K562 (cell line): ENCODE data around the gene TRIM14. TPM values are rescaled to one million over a fixed set of nuclear protein-coding genes. Genes with fewer than 3 reads are reported as not detected.

ENCODE experiments used
- CCAR2 ChIP-seq: fragments of 200-400 bp; formaldehyde crosslinking; IDR thresholded peaks from 2 replicates; pipeline ENCODE4 v1.6.1; 2017; ENCODE audit warnings: mild to moderate bottlenecking, low read depth, low read length
- CREBBP ChIP-seq: IDR thresholded peaks from one replicate; pipeline ENCODE4 v1.6.1; 2012; ENCODE audit warnings: low read depth, mild to moderate bottlenecking, control low read depth, inconsistent platforms, low read length
- EZH2 ChIP-seq: IDR thresholded peaks from 2 replicates; pipeline ENCODE4 v1.6.1; 2012; ENCODE audit warnings: low read depth, mild to moderate bottlenecking, inconsistent platforms, low read length, borderline replicate concordance
- MBD2 ChIP-seq: sonication (generic); IDR thresholded peaks from 2 replicates; pipeline ENCODE4 v1.6.1; 2016; ENCODE audit warnings: low read depth, borderline replicate concordance
- MCM2 ChIP-seq: fragments of 450-650 bp; IDR thresholded peaks from 2 replicates; pipeline ENCODE4 v1.6.1; 2017; ENCODE audit warnings: low read depth, mild to moderate bottlenecking
- MCM3 ChIP-seq: fragments of 450-650 bp; IDR thresholded peaks from 2 replicates; pipeline ENCODE4 v1.6.1; 2016
- NEUROD1 ChIP-seq: fragments of 150-350 bp; IDR thresholded peaks from 2 replicates; pipeline ENCODE4 v1.6.1; 2014; ENCODE audit warnings: borderline replicate concordance, low read length, low read depth; ENCODE audit not compliant: partially characterized antibody
- NFATC3 ChIP-seq: fragments of 450-650 bp; IDR thresholded peaks from 2 replicates; pipeline ENCODE4 v1.6.1; 2017; ENCODE audit warnings: mild to moderate bottlenecking
- PBX2 ChIP-seq, 2 experiments: IDR thresholded peaks in 1 of 2; conservative IDR thresholded peaks in 1 of 2; 2 replicates each; pipeline ENCODE4 v1.6.1; 2016; ENCODE audit warnings: low read depth in 2 of 2, mild to moderate bottlenecking in 1 of 2, missing compliant biosample characterization in 1 of 2, missing genetic modification characterization in 1 of 2, moderate library complexity in 1 of 2
- PHB2 ChIP-seq: fragments of 450-650 bp; IDR thresholded peaks from 2 replicates; pipeline ENCODE4 v1.6.1; 2017; ENCODE audit warnings: low read depth
- PHTF2 ChIP-seq: fragments of 250-450 bp; sonication (Bioruptor Pico); IDR thresholded peaks from 2 replicates; pipeline ENCODE4 v1.5.0; 2021; ENCODE audit warnings: mild to moderate bottlenecking
- PML ChIP-seq: IDR thresholded peaks from 2 replicates; pipeline ENCODE4 v1.6.1; 2012; ENCODE audit warnings: low read length, inconsistent platforms
- SIX5 ChIP-seq, 2 experiments: IDR thresholded peaks; 2 replicates each; pipeline ENCODE4 v1.6.1; 2011; ENCODE audit warnings: low read length in 2 of 2, borderline replicate concordance in 1 of 2, low read depth in 1 of 2, mild to moderate bottlenecking in 1 of 2, moderate library complexity in 1 of 2; ENCODE audit not compliant: insufficient read depth in 1 of 2
- SOX6 ChIP-seq: fragments of 450-650 bp; IDR thresholded peaks from 2 replicates; pipeline ENCODE4 v1.6.1; 2014; ENCODE audit warnings: mild to moderate bottlenecking
- SRSF3 ChIP-seq: fragments of 200-400 bp; formaldehyde crosslinking; IDR thresholded peaks from 2 replicates; pipeline ENCODE4 v1.6.1; 2016; ENCODE audit warnings: mild to moderate bottlenecking, low read length, moderate library complexity; ENCODE audit not compliant: insufficient read depth
- TEAD2 ChIP-seq: fragments of 450-650 bp; IDR thresholded peaks from 2 replicates; pipeline ENCODE4 v1.6.1; 2016; ENCODE audit warnings: missing genetic modification characterization, control low read depth, missing compliant biosample characterization
- UBTF ChIP-seq, 2 experiments: IDR thresholded peaks; 2 replicates each; pipeline ENCODE4 v1.6.1; 2012; ENCODE audit warnings: improper control_type of control experiment in 2 of 2, low read depth in 2 of 2, low read length in 2 of 2, borderline replicate concordance in 1 of 2
- ZBTB17 ChIP-seq: fragments of 450-650 bp; formaldehyde crosslinking; IDR thresholded peaks from 2 replicates; pipeline ENCODE4 v1.4.0; 2020; ENCODE audit warnings: mild to moderate bottlenecking
- ZFP30 ChIP-seq: fragments of 250-450 bp; sonication (Bioruptor Pico); IDR thresholded peaks from 2 replicates; pipeline ENCODE4 v1.8.0; 2022; ENCODE audit warnings: moderate library complexity, mild to moderate bottlenecking, inconsistent platforms, borderline replicate concordance
- ZKSCAN1 ChIP-seq: fragments of 150-350 bp; IDR thresholded peaks from 2 replicates; pipeline ENCODE4 v1.6.1; 2016; ENCODE audit warnings: low read depth, low read length
- ZNF280B ChIP-seq: fragments of 250-450 bp; sonication (Bioruptor Pico); IDR thresholded peaks from 2 replicates; pipeline ENCODE4 v1.5.1; 2021; ENCODE audit warnings: mild to moderate bottlenecking
- polyA plus RNA-seq, 8 experiments: library from polyadenylated mRNA; depleted of rRNA in 4 of 8; stranded (reverse) in 5 of 8; unstranded in 3 of 8; fragments of >200 nt; fragmentation: Nextera tagmentation in 2 of 8; fragmentation: Illumina TruSeq in 1 of 8; extraction: Ambion mirVana in 2 of 8; extraction: Trizol in 1 of 8; gene quantifications; 2 replicates each; pipeline versions ENCODE4 v1.2.1 to v1.2.3, GENCODE V29; 2011 to 2014; ENCODE audit warnings: inconsistent platforms in 1 of 8, missing spikeins in 1 of 8
- total RNA-seq, 7 experiments: library from RNA; depleted of rRNA in 6 of 7; stranded (reverse); fragments of >200 nt in 6 of 7; fragmentation: Illumina TruSeq in 2 of 7; extraction: Trizol in 2 of 7; gene quantifications; 2 replicates each; pipeline versions ENCODE4 v1.2.1 to v1.2.3, GENCODE V29; 2011 to 2021; ENCODE audit warnings: low replicate concordance in 1 of 7

Gene TRIM14
- total and polyA plus RNA-seq, 9 of the 15 experiments (the other 6 are each of a cell fraction or from before 2014, with no cell fraction given): 7.6 to 41.0 (median 17.9) TPM

GRCh38 chr9:98056269-98057137, 62.5 kb downstream of the TRIM14 start, which contains the start of gene NANS (continued):
- no peak for TF ChIP-seq MBD2
- TF ChIP-seq CREBBP: no peak
- no peak for TF ChIP-seq PHB2
- TF ChIP-seq SOX6: no peak
- TF ChIP-seq SIX5 (IDR thresholded peaks at IDR 0.05; ENCODE audit: borderline replicate concordance in 1 of 2, insufficient read depth in 1 of 2, low read depth in 1 of 2, low read length in 2 of 2): no peak
- TF ChIP-seq TEAD2 (tag): no peak
- no peak for TF ChIP-seq EZH2
- TF ChIP-seq PBX2 (CRISPR knock-in tag; IDR thresholded peaks at IDR 0.05; ENCODE audit: low read depth): no peak
- TF ChIP-seq PBX2 (tag; conservative IDR thresholded peaks at IDR 0.05; ENCODE audit: low read depth): no peak
- TF ChIP-seq NFATC3: no peak
- TF ChIP-seq ZKSCAN1: 0 out of 2 replicates have a peak, but pooled peaks have one; percentile 22
- peak; percentile 10 for TF ChIP-seq NEUROD1
- TF ChIP-seq PHTF2: no peak
- no peak for TF ChIP-seq MCM2
- TF ChIP-seq UBTF (IDR thresholded peaks at IDR 0.05; ENCODE audit: borderline replicate concordance in 1 of 2, low read depth in 2 of 2, low read length in 2 of 2): peak; percentile 74 to 92; a peak in 3 of 4 replicates
- no peak for TF ChIP-seq ZNF280B
- TF ChIP-seq PML: peak; percentile 56
- TF ChIP-seq MCM3: no peak
- TF ChIP-seq CCAR2: no peak
- TF ChIP-seq ZFP30: no peak
- TF ChIP-seq ZBTB17: no peak; the same call in 1 of the 2 replicates
- TF ChIP-seq SRSF3: no peak
